Gastrocnemius medialis (tissue), 4 donors: ENCODE measurements around the gene DNAJB13. TPM values are rescaled to one million over a fixed set of nuclear protein-coding genes. Genes with fewer than 3 reads are reported as not detected.
"Not testable (repeated sequence)": the region's sequence is repeated elsewhere in the genome, so short reads cannot be mapped to it uniquely, and the experiment has no call there.

Experiments used
- ATAC-seq, 2 donors: fragments of 150-250 bp; one replicate each; pipeline ENCODE4 v1.9.1; 2016
- DNase-seq, 2 donors: peaks; one replicate each; pipeline ENCODE4 v3.0.0-alpha.2; 2019
- H3K27ac ChIP-seq, 4 donors: fragments of 200-600 bp; sonication (generic); 1 replicate in 1 of 4; 2 replicates in 3 of 4; pipeline ENCODE4 v1.5.1; 2016 to 2018; ENCODE audit warnings: mild to moderate bottlenecking in 2 of 4, moderate library complexity in 1 of 4
- H3K27me3 ChIP-seq, 3 donors: fragments of 200-600 bp; sonication (generic) in 2 of 3; 1 replicate in 1 of 3; 2 replicates in 2 of 3; pipeline versions ENCODE4 v1.5.1 to v1.6.0; 2016 to 2019; ENCODE audit warnings: mild to moderate bottlenecking in 1 of 3, moderate library complexity in 1 of 3
- H3K36me3 ChIP-seq, 2 donors: fragments of 200-600 bp; sonication (generic) in 1 of 2; one replicate each; pipeline ENCODE4 v1.5.1; 2017 to 2018
- H3K4me1 ChIP-seq, 2 donors: fragments of 200-600 bp; sonication (generic) in 1 of 2; one replicate each; pipeline ENCODE4 v1.5.1; 2016 to 2017; ENCODE audit warnings: mild to moderate bottlenecking in 2 of 2
- H3K4me3 ChIP-seq, 4 donors: fragments of 200-600 bp; sonication (generic) in 3 of 4; 1 replicate in 1 of 4; 2 replicates in 3 of 4; pipeline ENCODE4 v1.5.1; 2016 to 2019; ENCODE audit warnings: mild to moderate bottlenecking in 2 of 4
- H3K9me3 ChIP-seq, 3 donors: fragments of 200-600 bp; sonication (generic) in 2 of 3; 1 replicate in 1 of 3; 2 replicates in 2 of 3; pipeline ENCODE4 v1.5.1; 2016 to 2019
- CTCF ChIP-seq, 5 experiments: fragments of 450-650 bp in 3 of 5; fragments of 200-600 bp in 2 of 5; sonication (generic) in 2 of 5; IDR thresholded peaks in 4 of 5; conservative IDR thresholded peaks in 1 of 5; 1 replicate in 4 of 5; 2 replicates in 1 of 5; pipeline ENCODE4 v1.5.1; 2016 to 2019; ENCODE audit warnings: antibody characterized with exemption in 5 of 5, mild to moderate bottlenecking in 3 of 5, moderate library complexity in 3 of 5
- POLR2A ChIP-seq, 2 donors: fragments of 450-650 bp; IDR thresholded peaks; one replicate each; pipeline ENCODE4 v1.6.1; 2017; ENCODE audit warnings: antibody characterized with exemption in 2 of 2, mild to moderate bottlenecking in 2 of 2, moderate library complexity in 2 of 2
- in situ Hi-C, 4 donors: fragments of 200-750 bp; cut with MboI; loops; one replicate each; pipeline versions ENCODE4 v1.15.0 to v1.8.0; 2017; ENCODE audit warnings: low sequenced_read_pairs in 4 of 4
- intact Hi-C: fragments of 100-400 bp; cut with DNase I; formaldehyde crosslinking; loops from one replicate; pipeline ENCODE4 v1.15.1; 2023; ENCODE audit warnings: low total_unique reads
- total RNA-seq, 4 donors: library from RNA; depleted of rRNA; stranded (reverse); fragments of >200 nt; gene quantifications; one replicate each; pipeline versions ENCODE4 v1.1.0 to v1.2.3, GENCODE V29; 2016

DNAJB13 gene
- total RNA-seq, 4 donors from 2014 or later: not detected

GRCh38 chr11:73981051-73981805, 30.4 kb downstream of the DNAJB13 start:
- intact Hi-C loops (loop anchor here (5.0 kb wide), 1 partner anchor 191 kb away; the partner anchor contains the start of genes C2CD3 and PPME1), in situ Hi-C loops (no loop called here)
- peak overlapping the region in 3 of 4 donors; percentile 66 to 88 (median 78) for H3K4me3 ChIP-seq
- DNase-seq (no peak), ATAC-seq (no peak)
- peaks cover 0 to 38% of the 10 kb centered on the region in 2 donors for H3K36me3 ChIP-seq
- H3K9me3 ChIP-seq: no peaks in the 10 kb centered on the region
- no peak for TF ChIP-seq CTCF (IDR thresholded peaks at IDR 0.05 in 4 of 5, conservative IDR thresholded peaks at IDR 0.05 in 1 of 5)
- no peak for TF ChIP-seq POLR2A (IDR thresholded peaks at IDR 0.05)
- H3K27ac ChIP-seq: peak overlapping the region; percentile 93 to 99 (median 95)
- H3K4me1 ChIP-seq: peaks cover 12 to 36% of the 10 kb centered on the region in 2 donors
- no peaks in the 10 kb centered on the region for H3K27me3 ChIP-seq

GRCh38 chr11:73982595-73982989, 31.8 kb downstream of the DNAJB13 start, which contains the start of gene UCP2:
TSS of gene UCP2 (minus strand) at chr11:73982843. CDS start at chr11:73978378, 4,465 bp downstream.
- peak within 1 kb of the TSS; percentile 66 to 88 (median 75) for H3K4me3 ChIP-seq
- peak within 1 kb of the TSS; percentile 93 to 99 (median 95) for H3K27ac ChIP-seq
- no peaks in the 10 kb centered on the region for H3K27me3 ChIP-seq
- TF ChIP-seq CTCF (IDR thresholded peaks at IDR 0.05 in 4 of 5, conservative IDR thresholded peaks at IDR 0.05 in 1 of 5) (no peak), POLR2A (IDR thresholded peaks at IDR 0.05) (no peak)
- peaks cover 0 to 24% of the 10 kb centered on the region in 2 donors for H3K36me3 ChIP-seq
- in situ Hi-C loops: no loop called here
- intact Hi-C loops: loop anchor here (1.0 to 5.0 kb wide), 3 partner anchors 36 to 190 kb away; partner anchors contain the start of genes C2CD3 and PPME1
- ATAC-seq: peak; percentile 72 to 75
- peak; percentile 82 to 84 for DNase-seq
- peaks cover 12 to 36% of the 10 kb centered on the region in 2 donors for H3K4me1 ChIP-seq
- no peaks in the 10 kb centered on the region for H3K9me3 ChIP-seq

GRCh38 chr11:73982990-73983740, 32.3 kb downstream of the DNAJB13 start:
- H3K4me3 ChIP-seq: peak overlapping the region; percentile 66 to 88 (median 75)
- no peaks in the 10 kb centered on the region for H3K27me3 ChIP-seq
- H3K4me1 ChIP-seq: peaks cover 12 to 36% of the 10 kb centered on the region in 2 donors
- DNase-seq: peak; percentile 93 to 95
- no peaks in the 10 kb centered on the region for H3K9me3 ChIP-seq
- H3K27ac ChIP-seq: peak overlapping the region; percentile 93 to 99 (median 95)
- peaks cover 0 to 18% of the 10 kb centered on the region in 2 donors for H3K36me3 ChIP-seq
- intact Hi-C loops (loop anchor here (1.0 to 5.0 kb wide), 4 partner anchors 25 to 189 kb away; partner anchors contain the start of genes C2CD3 and PPME1), in situ Hi-C loops (no loop called here)
- ATAC-seq: peak; percentile 84 to 86
- TF ChIP-seq CTCF (IDR thresholded peaks at IDR 0.05 in 4 of 5, conservative IDR thresholded peaks at IDR 0.05 in 1 of 5): no peak
- peak; percentile 74 to 92 for TF ChIP-seq POLR2A (IDR thresholded peaks at IDR 0.05)

GRCh38 chr11:73983741-73984538, 33.1 kb downstream of the DNAJB13 start:
- DNase-seq (no peak), ATAC-seq (no peak)
- Histone ChIP-seq H3K27me3 (no peaks in the 10 kb centered on the region), H3K27ac (peak overlapping the region; percentile 93 to 99 (median 95)), H3K36me3 (peaks cover 0 to 11% of the 10 kb centered on the region in 2 donors), H3K9me3 (no peaks in the 10 kb centered on the region), H3K4me1 (peaks cover 12 to 36% of the 10 kb centered on the region in 2 donors), H3K4me3 (peak overlapping the region; percentile 66 to 88 (median 75))
- intact Hi-C loops (loop anchor here (1.0 to 5.0 kb wide), 3 partner anchors 24 to 188 kb away; partner anchors contain the start of genes C2CD3 and PPME1), in situ Hi-C loops (no loop called here)
- TF ChIP-seq CTCF (IDR thresholded peaks at IDR 0.05 in 4 of 5, conservative IDR thresholded peaks at IDR 0.05 in 1 of 5) (no peak), POLR2A (IDR thresholded peaks at IDR 0.05) (no peak)

GRCh38 chr11:73985661-73986060, 34.8 kb downstream of the DNAJB13 start:
- DNase-seq, H3K36me3 ChIP-seq, H3K4me3 ChIP-seq, in situ Hi-C loops, H3K9me3 ChIP-seq, intact Hi-C loops, H3K27ac ChIP-seq, H3K27me3 ChIP-seq, ATAC-seq: not testable (repeated sequence)
- peaks cover 12 to 28% of the 10 kb centered on the region in 2 donors for H3K4me1 ChIP-seq
